ENCODE measurements around the gene HOXD10.

GRCh38 chr2:176096243-176096985 lies 20.2 kb upstream of the HOXD10 start:
- TF ChIP-seq POLR2A (IDR thresholded peaks at IDR 0.05) (no peak), POLR2AphosphoS5 (IDR thresholded peaks at IDR 0.05; ENCODE audit: insufficient read depth in 1 of 2, low read depth in 1 of 2) (no peak)
- TF ChIP-seq, protein P1, sequence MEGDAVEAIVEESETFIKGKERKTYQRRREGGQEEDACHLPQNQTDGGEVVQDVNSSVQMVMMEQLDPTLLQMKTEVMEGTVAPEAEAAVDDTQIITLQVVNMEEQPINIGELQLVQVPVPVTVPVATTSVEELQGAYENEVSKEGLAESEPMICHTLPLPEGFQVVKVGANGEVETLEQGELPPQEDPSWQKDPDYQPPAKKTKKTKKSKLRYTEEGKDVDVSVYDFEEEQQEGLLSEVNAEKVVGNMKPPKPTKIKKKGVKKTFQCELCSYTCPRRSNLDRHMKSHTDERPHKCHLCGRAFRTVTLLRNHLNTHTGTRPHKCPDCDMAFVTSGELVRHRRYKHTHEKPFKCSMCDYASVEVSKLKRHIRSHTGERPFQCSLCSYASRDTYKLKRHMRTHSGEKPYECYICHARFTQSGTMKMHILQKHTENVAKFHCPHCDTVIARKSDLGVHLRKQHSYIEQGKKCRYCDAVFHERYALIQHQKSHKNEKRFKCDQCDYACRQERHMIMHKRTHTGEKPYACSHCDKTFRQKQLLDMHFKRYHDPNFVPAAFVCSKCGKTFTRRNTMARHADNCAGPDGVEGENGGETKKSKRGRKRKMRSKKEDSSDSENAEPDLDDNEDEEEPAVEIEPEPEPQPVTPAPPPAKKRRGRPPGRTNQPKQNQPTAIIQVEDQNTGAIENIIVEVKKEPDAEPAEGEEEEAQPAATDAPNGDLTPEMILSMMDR (IDR thresholded peaks at IDR 0.05), result no peak
